ENCODE data around the gene TENM4. TPM values are rescaled to one million over a fixed set of nuclear protein-coding genes. Genes with fewer than 3 reads are reported as not detected.

Gene TENM4
- total RNA-seq, 1 experiment from 2014 or later: 0.39 TPM

DNA sequence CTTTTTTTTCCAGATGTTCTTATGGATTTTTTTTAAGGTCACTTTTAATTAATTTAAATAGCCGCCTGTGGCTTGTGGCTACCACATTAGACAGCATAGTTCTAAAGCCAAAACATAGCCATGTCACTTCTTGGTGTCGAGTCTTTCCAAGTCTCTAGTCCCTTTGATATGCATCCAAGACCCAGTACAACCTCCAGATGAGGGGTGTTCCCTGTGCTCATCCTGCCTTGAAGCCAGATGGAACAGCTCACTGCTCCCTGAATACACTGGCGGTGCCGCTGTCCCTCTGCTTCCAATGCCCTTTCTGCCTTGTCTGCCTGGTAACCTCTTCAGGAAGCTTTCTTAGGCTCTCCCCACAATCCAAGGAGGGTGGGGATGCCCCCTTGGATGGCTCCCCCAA, 338.0 kb downstream of the TENM4 start:
- ChIA-PET CTCF (interaction anchor here (0.6 kb wide), 1 partner anchor 85 kb away, joined by 5 read pairs; no protein-coding TSS in a partner anchor), POLR2A (no interaction called here)
- Histone ChIP-seq H3K4me3 (ENCODE audit: low read depth in 2 of 2, low read length in 2 of 2) (no peak overlapping the region), H3K36me3 (ENCODE audit: control insufficient read depth, insufficient read depth, low read length) (no peaks in the 10 kb centered on the region; the same call in 1 of the 2 replicates), H3K9me3 (ENCODE audit: control insufficient read depth, insufficient read depth, low read depth, low read length) (no peaks in the 10 kb centered on the region), H3K4me1 (ENCODE audit: control insufficient read depth, insufficient read depth, low read length) (no peaks in the 10 kb centered on the region), H3K27me3 (ENCODE audit: control insufficient read depth, insufficient read depth, low read length) (no peaks in the 10 kb centered on the region), H3K27ac (ENCODE audit: low read length) (no peak overlapping the region)
- no TSS peak for BruUV-seq (replicated peaks)
- DNase-seq (ENCODE audit: low read depth, low spot score) (no peak), ATAC-seq (no peak)
- TF ChIP-seq, protein P1, sequence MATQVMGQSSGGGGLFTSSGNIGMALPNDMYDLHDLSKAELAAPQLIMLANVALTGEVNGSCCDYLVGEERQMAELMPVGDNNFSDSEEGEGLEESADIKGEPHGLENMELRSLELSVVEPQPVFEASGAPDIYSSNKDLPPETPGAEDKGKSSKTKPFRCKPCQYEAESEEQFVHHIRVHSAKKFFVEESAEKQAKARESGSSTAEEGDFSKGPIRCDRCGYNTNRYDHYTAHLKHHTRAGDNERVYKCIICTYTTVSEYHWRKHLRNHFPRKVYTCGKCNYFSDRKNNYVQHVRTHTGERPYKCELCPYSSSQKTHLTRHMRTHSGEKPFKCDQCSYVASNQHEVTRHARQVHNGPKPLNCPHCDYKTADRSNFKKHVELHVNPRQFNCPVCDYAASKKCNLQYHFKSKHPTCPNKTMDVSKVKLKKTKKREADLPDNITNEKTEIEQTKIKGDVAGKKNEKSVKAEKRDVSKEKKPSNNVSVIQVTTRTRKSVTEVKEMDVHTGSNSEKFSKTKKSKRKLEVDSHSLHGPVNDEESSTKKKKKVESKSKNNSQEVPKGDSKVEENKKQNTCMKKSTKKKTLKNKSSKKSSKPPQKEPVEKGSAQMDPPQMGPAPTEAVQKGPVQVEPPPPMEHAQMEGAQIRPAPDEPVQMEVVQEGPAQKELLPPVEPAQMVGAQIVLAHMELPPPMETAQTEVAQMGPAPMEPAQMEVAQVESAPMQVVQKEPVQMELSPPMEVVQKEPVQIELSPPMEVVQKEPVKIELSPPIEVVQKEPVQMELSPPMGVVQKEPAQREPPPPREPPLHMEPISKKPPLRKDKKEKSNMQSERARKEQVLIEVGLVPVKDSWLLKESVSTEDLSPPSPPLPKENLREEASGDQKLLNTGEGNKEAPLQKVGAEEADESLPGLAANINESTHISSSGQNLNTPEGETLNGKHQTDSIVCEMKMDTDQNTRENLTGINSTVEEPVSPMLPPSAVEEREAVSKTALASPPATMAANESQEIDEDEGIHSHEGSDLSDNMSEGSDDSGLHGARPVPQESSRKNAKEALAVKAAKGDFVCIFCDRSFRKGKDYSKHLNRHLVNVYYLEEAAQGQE (IDR thresholded peaks at IDR 0.05; ENCODE audit: insufficient read depth in 1 of 2, low read depth in 2 of 2, low read length in 1 of 2): no peak
- TF ChIP-seq, protein P2, sequence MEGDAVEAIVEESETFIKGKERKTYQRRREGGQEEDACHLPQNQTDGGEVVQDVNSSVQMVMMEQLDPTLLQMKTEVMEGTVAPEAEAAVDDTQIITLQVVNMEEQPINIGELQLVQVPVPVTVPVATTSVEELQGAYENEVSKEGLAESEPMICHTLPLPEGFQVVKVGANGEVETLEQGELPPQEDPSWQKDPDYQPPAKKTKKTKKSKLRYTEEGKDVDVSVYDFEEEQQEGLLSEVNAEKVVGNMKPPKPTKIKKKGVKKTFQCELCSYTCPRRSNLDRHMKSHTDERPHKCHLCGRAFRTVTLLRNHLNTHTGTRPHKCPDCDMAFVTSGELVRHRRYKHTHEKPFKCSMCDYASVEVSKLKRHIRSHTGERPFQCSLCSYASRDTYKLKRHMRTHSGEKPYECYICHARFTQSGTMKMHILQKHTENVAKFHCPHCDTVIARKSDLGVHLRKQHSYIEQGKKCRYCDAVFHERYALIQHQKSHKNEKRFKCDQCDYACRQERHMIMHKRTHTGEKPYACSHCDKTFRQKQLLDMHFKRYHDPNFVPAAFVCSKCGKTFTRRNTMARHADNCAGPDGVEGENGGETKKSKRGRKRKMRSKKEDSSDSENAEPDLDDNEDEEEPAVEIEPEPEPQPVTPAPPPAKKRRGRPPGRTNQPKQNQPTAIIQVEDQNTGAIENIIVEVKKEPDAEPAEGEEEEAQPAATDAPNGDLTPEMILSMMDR (IDR thresholded peaks at IDR 0.05): no peak
- TF ChIP-seq POLR2AphosphoS5 (IDR thresholded peaks at IDR 0.05; ENCODE audit: low read depth, low read length): no peak
- TF ChIP-seq TCF7L2 (IDR thresholded peaks at IDR 0.05; ENCODE audit: low read depth, low read length): no peak
- TF ChIP-seq SIN3A (IDR thresholded peaks at IDR 0.05; ENCODE audit: borderline replicate concordance, insufficient read depth, low read depth, low read length): no peak
- intact Hi-C loops (cut with micrococcal nuclease; ENCODE audit: unreplicated experiment) (no loop called here), in situ Hi-C loops (cut with HindIII; ENCODE audit: low pct_unique_long_range_greater_than_20kb, low sequenced_read_pairs) (no loop called here)

DNA sequence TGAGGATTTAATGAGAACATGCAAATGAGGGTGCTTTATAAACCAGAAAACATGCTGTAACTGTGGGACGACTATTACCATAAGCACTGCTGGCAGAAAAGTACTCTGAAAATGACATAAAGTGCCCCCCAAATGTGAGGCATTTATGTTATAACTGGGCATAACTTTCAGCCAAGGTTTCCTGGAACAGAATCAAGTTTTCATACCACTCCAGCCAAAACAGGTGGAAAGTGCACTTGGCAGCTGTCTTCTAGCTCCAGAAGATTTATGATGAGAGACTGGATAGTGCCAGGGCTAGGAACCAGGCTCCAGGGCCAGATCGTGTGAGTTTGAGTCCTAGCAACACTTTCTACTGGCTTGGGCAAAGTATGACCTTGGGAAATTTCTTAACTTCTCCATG, 339.2 kb downstream of the TENM4 start:
- no peak for ATAC-seq
- CTCF ChIA-PET: no interaction called here

More for the DNA sequence above, 339.2 kb downstream of the TENM4 start:
- no peak for DNase-seq (ENCODE audit: low read depth, low spot score)
- H3K36me3 ChIP-seq (ENCODE audit: control insufficient read depth, insufficient read depth, low read length): no peaks in the 10 kb centered on the region; the same call in 1 of the 2 replicates
- in situ Hi-C loops (cut with HindIII; ENCODE audit: low pct_unique_long_range_greater_than_20kb, low sequenced_read_pairs): no loop called here
- no peak overlapping the region for H3K4me3 ChIP-seq (ENCODE audit: low read depth in 2 of 2, low read length in 2 of 2)
- H3K27ac ChIP-seq (ENCODE audit: low read length): no peak overlapping the region
- TF ChIP-seq TCF7L2 (IDR thresholded peaks at IDR 0.05; ENCODE audit: low read depth, low read length): no peak
- TF ChIP-seq POLR2AphosphoS5 (IDR thresholded peaks at IDR 0.05; ENCODE audit: low read depth, low read length): no peak
- TF ChIP-seq, protein P2 (IDR thresholded peaks at IDR 0.05): no peak
- TF ChIP-seq, protein P1 (IDR thresholded peaks at IDR 0.05; ENCODE audit: insufficient read depth in 1 of 2, low read depth in 2 of 2, low read length in 1 of 2): no peak
- no peak for TF ChIP-seq SIN3A (IDR thresholded peaks at IDR 0.05; ENCODE audit: borderline replicate concordance, insufficient read depth, low read depth, low read length)
- no TSS peak for BruUV-seq (replicated peaks)
- H3K27me3 ChIP-seq (ENCODE audit: control insufficient read depth, insufficient read depth, low read length): no peaks in the 10 kb centered on the region
- H3K4me1 ChIP-seq (ENCODE audit: control insufficient read depth, insufficient read depth, low read length): no peaks in the 10 kb centered on the region
- H3K9me3 ChIP-seq (ENCODE audit: control insufficient read depth, insufficient read depth, low read depth, low read length): no peaks in the 10 kb centered on the region
- POLR2A ChIA-PET: interaction anchor here (0.6 kb wide), 1 partner anchor 973 kb away, joined by 3 read pairs; no protein-coding TSS in a partner anchor
- intact Hi-C loops (cut with micrococcal nuclease; ENCODE audit: unreplicated experiment): no loop called here
